ENCODE data around the gene PTPRN2. TPM values are rescaled to one million over a fixed set of nuclear protein-coding genes. Genes with fewer than 3 reads are reported as not detected.
"Not testable (repeated sequence)": the region's sequence is repeated elsewhere in the genome, so short reads cannot be mapped to it uniquely, and the experiment has no call there.

The PTPRN2 gene
- total and polyA plus RNA-seq, 7 donors, result 3.2 to 7.1 (median 5.5) TPM

- Histone ChIP-seq H3K27ac (no peak overlapping the region), H3K4me1 (peaks cover 0 to 9% (median 3%) of the 10 kb centered on the region in 4 donors), H3K27me3 (peaks cover 0 to 13% (median 0%) of the 10 kb centered on the region in 3 donors), H3K36me3 (no peaks in the 10 kb centered on the region), H3K4me3 (no peak overlapping the region), H3K9me3 (no peaks in the 10 kb centered on the region)
- whole genome bisulfite sequencing, 2 donors, result 85 to 89% methylated on average over 11 of the region's 11 CpGs
- no peak for DNase-seq
- intact Hi-C loops (cut with DNase I), result no loop called here
- TF ChIP-seq EP300 (IDR thresholded peaks at IDR 0.05), result no peak
- no peak for TF ChIP-seq POLR2A (IDR thresholded peaks at IDR 0.05)
- TF ChIP-seq, protein P1, sequence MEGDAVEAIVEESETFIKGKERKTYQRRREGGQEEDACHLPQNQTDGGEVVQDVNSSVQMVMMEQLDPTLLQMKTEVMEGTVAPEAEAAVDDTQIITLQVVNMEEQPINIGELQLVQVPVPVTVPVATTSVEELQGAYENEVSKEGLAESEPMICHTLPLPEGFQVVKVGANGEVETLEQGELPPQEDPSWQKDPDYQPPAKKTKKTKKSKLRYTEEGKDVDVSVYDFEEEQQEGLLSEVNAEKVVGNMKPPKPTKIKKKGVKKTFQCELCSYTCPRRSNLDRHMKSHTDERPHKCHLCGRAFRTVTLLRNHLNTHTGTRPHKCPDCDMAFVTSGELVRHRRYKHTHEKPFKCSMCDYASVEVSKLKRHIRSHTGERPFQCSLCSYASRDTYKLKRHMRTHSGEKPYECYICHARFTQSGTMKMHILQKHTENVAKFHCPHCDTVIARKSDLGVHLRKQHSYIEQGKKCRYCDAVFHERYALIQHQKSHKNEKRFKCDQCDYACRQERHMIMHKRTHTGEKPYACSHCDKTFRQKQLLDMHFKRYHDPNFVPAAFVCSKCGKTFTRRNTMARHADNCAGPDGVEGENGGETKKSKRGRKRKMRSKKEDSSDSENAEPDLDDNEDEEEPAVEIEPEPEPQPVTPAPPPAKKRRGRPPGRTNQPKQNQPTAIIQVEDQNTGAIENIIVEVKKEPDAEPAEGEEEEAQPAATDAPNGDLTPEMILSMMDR (IDR thresholded peaks at IDR 0.05), result no peak
- TF ChIP-seq POLR2AphosphoS5 (IDR thresholded peaks at IDR 0.05), result no peak
Observed at GRCh38 chr7:157666530-157667040, 921.0 kb downstream of the PTPRN2 start.

- H3K4me1 ChIP-seq; intact Hi-C loops (cut with DNase I); DNase-seq; H3K4me3 ChIP-seq; H3K36me3 ChIP-seq; H3K9me3 ChIP-seq; H3K27ac ChIP-seq: not testable (repeated sequence)
- peaks cover 0 to 11% (median 0%) of the 10 kb centered on the region in 3 donors for H3K27me3 ChIP-seq
- 96 to 97% methylated on average over 2 of the region's 2 CpGs for WGBS, 2 donors
Observed at GRCh38 chr7:157665634-157665988, 922.0 kb downstream of the PTPRN2 start.

DNA sequence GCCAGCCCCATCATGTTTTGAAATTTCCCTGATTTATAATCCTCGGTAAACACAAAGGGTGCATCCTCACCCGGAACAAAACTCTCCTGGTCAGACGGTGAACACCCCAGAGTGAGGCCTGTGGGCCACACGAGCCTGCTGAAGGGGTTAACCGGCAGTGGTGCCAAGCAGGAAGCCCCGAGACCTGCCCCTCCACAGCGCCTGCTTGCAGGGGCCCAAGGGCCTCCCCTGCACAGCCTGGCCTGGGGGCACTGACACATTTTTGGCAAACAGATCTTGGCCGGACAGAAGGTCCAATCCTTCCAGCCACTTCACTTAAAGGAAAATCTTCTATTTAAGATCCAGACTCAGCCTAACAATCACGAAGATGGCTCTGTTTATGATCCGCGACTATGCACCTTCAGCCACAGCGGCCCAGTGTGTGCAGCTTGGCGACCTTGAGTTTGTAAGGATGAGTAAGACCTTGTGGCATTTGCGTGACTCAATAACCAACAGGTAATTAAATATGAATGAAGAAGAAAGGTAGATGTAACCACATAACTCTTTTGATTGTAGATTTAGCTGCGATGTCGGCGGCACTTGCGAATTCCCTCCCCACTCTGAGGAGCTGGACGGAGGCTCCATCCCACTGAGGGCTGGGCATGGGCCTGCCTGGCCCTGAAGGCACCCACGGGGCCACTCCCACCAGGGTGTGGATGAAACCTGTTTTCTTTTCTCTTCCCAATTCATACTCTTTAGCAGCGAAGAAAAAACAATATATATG lies 922.6 kb downstream of the PTPRN2 start:
- no peak overlapping the region for H3K27ac ChIP-seq
- WGBS, 2 donors, result 81 to 85% methylated on average over 21 of the region's 21 CpGs
- peak; percentile 38 for DNase-seq
- TF ChIP-seq EP300 (IDR thresholded peaks at IDR 0.05), result no peak
- TF ChIP-seq POLR2AphosphoS5 (IDR thresholded peaks at IDR 0.05), result no peak
- TF ChIP-seq POLR2A (IDR thresholded peaks at IDR 0.05), result no peak
- TF ChIP-seq, protein P1 (IDR thresholded peaks at IDR 0.05), result no peak
- peaks cover 0 to 9% (median 3%) of the 10 kb centered on the region in 4 donors for H3K4me1 ChIP-seq
- no peaks in the 10 kb centered on the region for H3K9me3 ChIP-seq
- no peak overlapping the region for H3K4me3 ChIP-seq
- peaks cover 0 to 11% (median 0%) of the 10 kb centered on the region in 3 donors for H3K27me3 ChIP-seq
- intact Hi-C loops (cut with DNase I), result no loop called here
- no peaks in the 10 kb centered on the region for H3K36me3 ChIP-seq

- peak; percentile 49 for DNase-seq
- WGBS, 2 donors, result 84 to 94% methylated on average over 14 of the region's 14 CpGs
Observed at GRCh38 chr7:157664034-157664433, 923.6 kb downstream of the PTPRN2 start.

More at GRCh38 chr7:157664034-157664433, 923.6 kb downstream of the PTPRN2 start:
- H3K27ac ChIP-seq, result no peak overlapping the region
- no peaks in the 10 kb centered on the region for H3K9me3 ChIP-seq
- no peaks in the 10 kb centered on the region for H3K36me3 ChIP-seq
- intact Hi-C loops (cut with DNase I), result no loop called here
- TF ChIP-seq POLR2AphosphoS5 (IDR thresholded peaks at IDR 0.05), result no peak
- no peak for TF ChIP-seq EP300 (IDR thresholded peaks at IDR 0.05)
- TF ChIP-seq POLR2A (IDR thresholded peaks at IDR 0.05), result no peak
- TF ChIP-seq, protein P1 (IDR thresholded peaks at IDR 0.05), result no peak
- H3K4me3 ChIP-seq, result no peak overlapping the region
- peaks cover 0 to 9% (median 3%) of the 10 kb centered on the region in 4 donors for H3K4me1 ChIP-seq
- peaks cover 0 to 11% (median 0%) of the 10 kb centered on the region in 3 donors for H3K27me3 ChIP-seq

All from sigmoid colon (tissue), 7 donors.